CD4-positive, alpha-beta T cell treated with Interleukin-1 beta for 1 hour (primary cell): Measurements from ENCODE around the gene MAP3K14.
A peak's percentile ranks its signal among the peaks of the same experiment; 100 is the strongest.
"Not testable (repeated sequence)": the region's sequence is repeated elsewhere in the genome, so short reads cannot be mapped to it uniquely, and the experiment has no call there.

ENCODE experiments used
- DNase-seq, 2 donors: peaks; one replicate each; pipeline ENCODE4 v3.0.0-alpha.2; 2020 to 2022

The MAP3K14 gene

GRCh38 chr17:45316434-45317110 is at the start of gene MAP3K14:
Gene MAP3K14 (minus strand): TSS chr17:45317020. CDS start chr17:45290745, 26,275 bp downstream.
- peak; percentile 69 to 74 for DNase-seq

DNA sequence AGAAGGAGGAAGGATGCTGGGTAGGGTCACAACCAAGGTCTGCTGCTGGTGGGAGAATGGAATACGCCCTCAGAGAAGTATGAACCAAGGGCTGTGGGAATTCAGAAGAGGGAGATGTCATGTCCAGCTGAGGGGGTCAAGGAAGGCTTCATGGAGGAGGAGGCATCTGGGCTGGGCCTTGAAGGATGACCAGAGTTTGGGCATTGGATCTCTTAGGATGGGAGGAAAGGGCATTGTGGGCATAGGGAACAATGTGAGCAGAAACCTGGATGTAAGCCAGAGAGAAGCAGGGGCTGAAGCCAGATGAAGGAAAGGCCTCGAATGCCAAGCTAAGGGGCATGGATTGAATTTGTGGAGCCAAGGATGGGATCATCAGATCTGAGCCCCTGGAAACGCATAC is 49.2 kb upstream of the MAP3K14 start:
- no peak for DNase-seq

- DNase-seq = no peak
Observed at GRCh38 chr17:45364531-45365390, 47.9 kb upstream of the MAP3K14 start.

- DNase-seq = no peak
Observed at GRCh38 chr17:45363498-45363897, 46.7 kb upstream of the MAP3K14 start.

DNA sequence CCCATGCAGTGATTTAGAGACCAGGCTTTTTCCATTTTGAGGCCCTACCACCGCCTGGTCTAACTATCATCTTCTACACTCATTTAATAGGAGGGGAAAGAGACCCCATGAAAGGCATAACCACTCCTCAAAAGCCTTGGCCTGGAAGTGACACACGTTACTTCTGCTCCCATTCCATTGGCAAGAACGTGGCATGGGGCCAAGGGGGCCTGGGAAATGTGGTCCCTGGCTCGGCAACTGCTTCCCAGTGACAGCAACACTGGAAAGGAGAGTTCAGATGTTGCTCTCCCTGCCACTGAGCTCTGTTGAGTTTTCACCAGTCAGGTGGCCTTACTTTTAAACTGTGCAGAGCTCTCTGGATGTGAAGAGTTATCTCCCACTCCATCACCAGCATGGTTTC is 45.2 kb upstream of the MAP3K14 start:
- no peak for DNase-seq

DNA sequence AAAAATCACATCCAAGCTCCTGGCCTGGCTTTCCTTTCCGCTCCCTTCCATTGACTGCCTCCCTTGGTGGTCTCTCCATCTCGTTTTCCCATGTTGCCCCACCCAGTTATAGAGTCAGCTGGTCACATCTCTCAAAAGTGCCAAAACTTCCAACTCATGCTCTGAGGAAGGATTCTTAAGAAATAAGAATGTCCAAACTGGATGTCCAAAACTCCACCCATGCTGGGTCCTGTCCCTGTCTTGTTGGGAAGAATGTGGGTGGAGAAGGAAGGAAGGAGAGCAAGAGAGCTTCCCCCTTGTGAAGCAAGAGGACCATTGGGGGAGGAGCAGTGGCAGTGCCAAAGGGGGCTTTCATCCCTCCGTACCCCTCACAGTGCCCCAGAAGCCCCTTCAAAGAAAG is 44.6 kb upstream of the MAP3K14 start:
- no peak for DNase-seq

DNA sequence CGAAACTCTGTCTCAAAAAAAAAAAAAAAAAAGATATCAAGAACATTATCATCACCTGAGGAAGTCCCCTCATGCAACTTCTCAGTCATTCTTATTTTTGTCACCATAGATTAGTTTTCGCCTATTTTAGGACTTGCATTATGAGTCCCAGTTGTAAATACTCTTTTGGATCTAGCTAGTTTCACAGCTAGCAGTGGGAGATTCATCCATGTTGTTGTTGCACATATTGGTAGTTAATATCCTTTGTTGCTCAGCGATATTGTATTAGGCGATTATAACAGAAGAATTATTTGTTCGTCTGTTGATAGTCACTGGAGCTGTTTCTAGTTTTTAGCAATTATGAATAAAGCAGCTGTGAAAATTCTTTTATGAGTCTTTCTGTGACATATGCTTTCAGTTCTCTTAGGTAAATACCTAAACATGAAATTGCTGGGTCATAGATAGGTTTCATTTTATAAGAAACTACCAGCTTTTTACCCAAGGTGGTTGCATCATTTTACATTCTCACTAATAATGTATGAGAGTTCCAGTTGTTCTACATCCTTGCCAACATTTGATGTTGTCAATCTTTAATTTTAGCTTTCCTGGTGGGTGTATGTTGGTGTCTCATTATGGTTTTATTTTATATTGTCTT is 40.7 kb upstream of the MAP3K14 start:
- DNase-seq = no peak

GRCh38 chr17:45355087-45355486 is 38.3 kb upstream of the MAP3K14 start:
- no peak for DNase-seq

- peak in 1 of 2 donors; percentile 57 for DNase-seq
Observed at GRCh38 chr17:45353043-45353442, 36.2 kb upstream of the MAP3K14 start.

DNA sequence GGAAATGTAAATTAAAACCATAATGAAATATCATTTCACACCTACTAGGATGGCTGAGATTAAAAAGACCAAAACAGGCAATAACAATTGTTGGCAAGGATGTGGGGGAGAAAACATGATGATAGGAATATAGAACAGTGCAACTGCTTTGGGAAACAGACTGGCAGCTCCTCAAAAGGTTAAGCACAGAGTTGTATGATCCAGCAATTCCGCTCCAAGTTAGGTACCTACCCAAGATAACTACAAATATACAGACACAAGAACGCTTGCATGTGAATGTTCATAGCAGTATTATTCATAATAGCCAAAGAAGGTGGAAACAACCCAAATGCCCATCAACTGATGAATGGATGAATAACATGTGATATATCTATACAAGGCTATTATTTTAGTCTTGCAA is 35.0 kb upstream of the MAP3K14 start:
- DNase-seq = no peak

DNA sequence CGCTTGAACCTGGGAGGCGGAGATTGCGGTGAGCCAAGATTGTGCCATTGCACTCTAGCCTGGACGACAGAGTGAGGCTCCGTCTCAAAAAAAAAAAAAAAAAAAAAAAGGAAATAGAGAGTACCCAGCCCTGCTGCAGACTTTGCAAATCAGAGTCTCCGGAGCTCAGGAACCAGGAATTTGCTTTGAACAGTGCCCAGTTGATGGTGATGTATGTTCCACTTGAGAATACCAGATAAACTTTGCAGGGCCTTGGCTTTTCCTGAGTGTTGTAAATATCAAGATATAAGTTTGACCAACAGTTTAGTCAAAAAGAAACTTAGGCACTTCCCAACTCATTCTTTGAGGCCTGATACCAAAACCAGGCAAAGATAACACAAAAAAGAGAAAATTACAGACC is 30.6 kb upstream of the MAP3K14 start:
- no peak for DNase-seq

DNA sequence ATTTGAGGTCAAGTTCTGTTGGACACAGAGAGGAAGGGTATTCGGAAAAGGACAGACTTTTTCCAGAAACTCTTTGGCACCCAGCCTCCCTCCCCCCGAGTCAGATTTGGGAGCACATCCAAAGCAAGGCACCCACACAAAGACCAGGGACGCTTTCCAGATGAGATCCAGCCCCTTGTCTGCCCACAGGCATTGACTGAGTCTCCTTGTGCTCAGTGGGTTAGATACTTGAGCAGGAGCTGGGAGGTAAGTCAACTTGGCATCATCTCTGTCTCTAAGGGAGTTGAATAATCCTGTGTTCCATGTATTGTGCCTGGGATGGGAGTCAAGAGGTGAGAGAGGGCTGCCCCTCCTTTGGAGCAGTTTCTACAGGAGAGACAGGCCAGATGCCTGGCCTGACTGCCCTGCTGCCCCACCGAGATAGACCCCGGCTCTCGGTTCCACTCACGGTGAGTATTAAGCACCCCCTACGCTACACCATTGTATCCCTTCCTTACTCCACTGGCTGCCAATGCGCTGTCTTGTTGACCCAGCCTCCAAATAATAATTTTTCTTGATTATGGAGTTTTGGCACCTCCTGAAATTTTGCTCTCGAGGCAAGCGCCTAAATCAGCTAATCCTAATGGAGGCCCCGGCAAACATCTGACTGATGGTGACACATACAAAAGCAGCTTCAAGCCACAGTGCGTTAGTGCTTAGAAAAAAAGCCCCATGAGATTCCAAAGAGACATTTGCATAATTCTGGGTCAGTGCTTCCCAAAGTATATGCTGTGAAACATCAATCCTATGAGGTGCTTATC is 29.6 kb upstream of the MAP3K14 start:
- no peak for DNase-seq

DNA sequence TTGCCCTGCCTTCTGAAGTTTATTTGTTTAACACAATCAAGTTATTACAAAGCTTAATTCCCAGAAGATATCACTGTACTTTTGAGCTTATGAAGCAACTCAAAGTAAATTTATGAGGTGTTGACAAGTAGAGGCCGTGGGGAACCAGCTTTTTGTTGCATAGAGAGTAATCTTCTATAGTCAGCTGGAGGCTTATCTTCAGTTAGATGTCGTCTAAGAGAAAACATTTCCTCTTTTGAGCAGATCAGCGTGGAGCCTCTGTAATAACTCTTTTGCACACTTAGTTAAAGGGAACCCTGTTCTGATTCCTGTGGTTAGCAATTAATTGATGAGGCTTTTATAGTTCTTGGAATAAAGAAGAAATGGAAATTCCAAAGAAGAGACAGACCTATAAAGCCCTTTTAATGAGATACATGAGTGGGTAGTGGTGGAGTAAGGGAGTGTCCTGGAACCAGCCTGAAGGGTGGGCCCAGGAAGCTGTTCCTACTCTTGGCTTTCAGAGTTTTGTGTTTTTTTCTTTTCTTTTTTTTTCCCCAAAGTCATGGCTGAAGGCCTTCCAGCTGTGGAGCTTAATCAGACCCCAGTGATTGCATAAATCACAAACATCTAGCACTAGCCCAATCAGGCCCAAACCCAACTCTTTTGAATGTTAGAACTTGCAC is 28.9 kb upstream of the MAP3K14 start:
- no peak for DNase-seq

GRCh38 chr17:45345246-45345553 is 28.4 kb upstream of the MAP3K14 start:
- no peak for DNase-seq

DNA sequence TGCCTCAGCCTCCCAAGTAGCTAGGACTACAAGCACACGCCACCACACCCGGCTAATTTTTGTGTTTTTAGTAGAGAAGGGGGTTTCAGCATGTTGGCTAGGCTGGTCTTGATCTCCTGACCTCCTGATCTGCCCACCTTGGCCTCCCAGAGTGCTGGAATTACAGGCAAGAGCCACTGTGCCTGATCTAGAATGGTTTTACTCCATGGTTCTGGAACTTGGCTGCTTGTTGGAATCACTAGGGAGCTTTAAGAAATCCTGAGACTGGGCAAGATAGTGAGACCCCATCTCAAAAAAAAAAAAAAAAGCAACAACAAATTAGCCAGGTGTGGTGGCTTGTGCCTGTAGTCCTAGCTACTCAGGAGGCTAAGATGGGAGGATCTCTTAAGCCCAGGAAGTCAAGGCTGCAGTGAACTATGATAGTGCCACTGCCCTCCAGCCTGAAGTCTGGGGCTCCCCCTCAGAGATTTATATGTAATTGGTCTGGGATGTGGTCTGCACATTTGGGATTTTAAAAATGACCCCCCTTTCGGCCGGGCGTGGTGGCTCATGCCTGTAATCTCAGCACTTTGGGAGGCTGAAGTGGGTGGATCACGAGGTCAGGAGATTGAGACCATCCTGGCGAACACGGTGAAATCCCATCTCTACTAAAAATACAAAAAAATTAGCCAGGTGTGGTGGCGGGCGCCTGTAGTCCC is 27.3 kb upstream of the MAP3K14 start:
- DNase-seq = not testable (repeated sequence)

- no peak for DNase-seq
Observed at GRCh38 chr17:45342871-45343526, 26.2 kb upstream of the MAP3K14 start.

- DNase-seq = no peak
Observed at GRCh38 chr17:45342306-45342705, 25.5 kb upstream of the MAP3K14 start.

DNA sequence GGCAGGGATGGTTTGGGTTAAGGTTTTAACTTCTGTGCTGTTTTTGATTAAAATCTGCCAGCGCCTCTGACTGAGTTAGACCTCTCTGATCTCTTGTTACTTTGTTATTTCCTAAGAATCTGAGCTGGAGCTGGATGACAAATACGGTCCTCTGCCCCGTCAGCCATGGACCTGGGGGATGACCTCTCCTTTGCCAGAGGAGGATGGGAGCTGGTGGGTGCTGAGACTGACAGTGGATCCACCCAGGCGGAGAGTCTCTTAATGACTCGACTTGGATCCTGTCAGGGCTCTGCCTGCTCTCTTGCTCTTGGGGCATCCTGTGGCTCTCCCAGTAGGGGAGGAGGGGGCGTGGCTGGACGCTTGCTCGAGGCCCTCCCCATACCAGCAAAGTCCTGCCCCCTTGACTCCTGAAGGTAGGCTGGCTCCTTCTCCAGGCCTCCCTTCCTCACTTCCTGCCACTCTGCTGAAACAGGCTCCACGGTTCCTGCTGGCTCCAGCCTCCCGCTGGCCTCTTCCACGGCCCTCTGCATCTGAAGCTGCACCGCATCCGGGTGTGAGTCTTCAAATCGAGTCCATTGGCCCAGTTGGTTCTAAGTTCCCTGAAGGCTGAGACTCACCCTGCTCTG is 24.8 kb upstream of the MAP3K14 start:
- no peak for DNase-seq

GRCh38 chr17:45339646-45340605 is 23.1 kb upstream of the MAP3K14 start:
- no peak for DNase-seq
